ENCODE results near the gene MRPL1. TPM values are rescaled to one million over a fixed set of nuclear protein-coding genes. Genes with fewer than 3 reads are reported as not detected.

The MRPL1 gene
- total and polyA plus RNA-seq, 10 donors = 14.4 to 53.7 (median 26.6) TPM

DNA sequence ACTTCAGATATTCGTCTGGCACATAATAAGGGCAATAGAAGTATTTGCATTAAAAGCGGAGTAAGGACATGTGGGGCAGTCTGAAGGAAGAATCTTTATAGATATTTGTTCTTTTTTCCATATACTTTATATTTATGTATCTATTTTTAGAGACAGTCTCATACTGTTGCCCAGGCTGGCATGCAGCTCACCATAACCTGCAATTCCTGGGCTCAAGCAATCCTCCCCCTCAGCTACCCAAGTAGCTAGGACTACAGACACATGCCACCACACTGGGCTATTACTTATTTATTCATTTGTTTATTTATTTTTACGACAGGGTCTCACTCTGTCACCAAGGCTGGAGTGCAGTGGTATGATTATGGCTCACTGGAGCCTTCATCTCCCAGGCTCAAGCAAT lies 16.7 kb upstream of the MRPL1 start:
- Histone ChIP-seq H3K27ac (no peak overlapping the region), H3K9me3 (no peaks in the 10 kb centered on the region), H3K4me3 (no peak overlapping the region), H3K4me1 (no peaks in the 10 kb centered on the region), H3K27me3 (replicated peaks in 1 of 7) (no peaks in the 10 kb centered on the region), H3K36me3 (no peaks in the 10 kb centered on the region)
- WGBS, 5 donors = 92 to 95% (median 93%) methylated on average over 3 of the region's 3 CpGs
- intact Hi-C loops (cut with DNase I; ENCODE audit: low total_unique reads) = no loop called here
- TF ChIP-seq POLR2AphosphoS5 (IDR thresholded peaks at IDR 0.05) (no peak), POLR2A (IDR thresholded peaks at IDR 0.05) (no peak)
- TF ChIP-seq, protein P1, sequence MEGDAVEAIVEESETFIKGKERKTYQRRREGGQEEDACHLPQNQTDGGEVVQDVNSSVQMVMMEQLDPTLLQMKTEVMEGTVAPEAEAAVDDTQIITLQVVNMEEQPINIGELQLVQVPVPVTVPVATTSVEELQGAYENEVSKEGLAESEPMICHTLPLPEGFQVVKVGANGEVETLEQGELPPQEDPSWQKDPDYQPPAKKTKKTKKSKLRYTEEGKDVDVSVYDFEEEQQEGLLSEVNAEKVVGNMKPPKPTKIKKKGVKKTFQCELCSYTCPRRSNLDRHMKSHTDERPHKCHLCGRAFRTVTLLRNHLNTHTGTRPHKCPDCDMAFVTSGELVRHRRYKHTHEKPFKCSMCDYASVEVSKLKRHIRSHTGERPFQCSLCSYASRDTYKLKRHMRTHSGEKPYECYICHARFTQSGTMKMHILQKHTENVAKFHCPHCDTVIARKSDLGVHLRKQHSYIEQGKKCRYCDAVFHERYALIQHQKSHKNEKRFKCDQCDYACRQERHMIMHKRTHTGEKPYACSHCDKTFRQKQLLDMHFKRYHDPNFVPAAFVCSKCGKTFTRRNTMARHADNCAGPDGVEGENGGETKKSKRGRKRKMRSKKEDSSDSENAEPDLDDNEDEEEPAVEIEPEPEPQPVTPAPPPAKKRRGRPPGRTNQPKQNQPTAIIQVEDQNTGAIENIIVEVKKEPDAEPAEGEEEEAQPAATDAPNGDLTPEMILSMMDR (IDR thresholded peaks at IDR 0.05 in 8 of 11, conservative IDR thresholded peaks at IDR 0.05 in 3 of 11) = no peak
- no peak for DNase-seq

DNA sequence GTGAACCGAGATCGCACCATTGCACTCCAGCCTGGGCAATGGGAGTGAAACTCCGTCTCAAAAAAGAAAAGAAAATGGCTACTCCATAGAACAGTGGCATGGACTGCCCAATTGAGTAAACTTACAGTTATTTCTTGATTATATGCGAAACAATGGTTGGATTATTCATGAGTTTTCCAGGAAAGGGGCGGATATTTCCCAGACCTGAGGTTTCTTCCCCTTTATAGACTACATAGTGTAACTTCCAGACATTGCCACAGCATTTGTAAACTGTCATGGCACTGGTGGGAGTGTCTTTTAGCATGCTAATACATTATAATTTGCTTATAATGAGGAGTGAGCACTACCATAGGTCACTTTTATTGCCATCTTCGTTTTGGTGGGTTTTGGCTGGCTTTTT lies 14.1 kb upstream of the MRPL1 start:
- Histone ChIP-seq H3K27me3 (replicated peaks in 1 of 7) (no peaks in the 10 kb centered on the region), H3K4me3 (no peak overlapping the region), H3K27ac (no peak overlapping the region), H3K36me3 (no peaks in the 10 kb centered on the region), H3K9me3 (no peaks in the 10 kb centered on the region), H3K4me1 (peaks cover 0 to 13% (median 10%) of the 10 kb centered on the region in 6 donors)
- no peak for DNase-seq
- no peak for TF ChIP-seq POLR2AphosphoS5 (IDR thresholded peaks at IDR 0.05)
- TF ChIP-seq, protein P1 (IDR thresholded peaks at IDR 0.05 in 8 of 11, conservative IDR thresholded peaks at IDR 0.05 in 3 of 11) = no peak
- no peak for TF ChIP-seq POLR2A (IDR thresholded peaks at IDR 0.05)
- 89 to 99% (median 96%) methylated on average over 6 of the region's 6 CpGs for WGBS, 5 donors
- intact Hi-C loops (cut with DNase I; ENCODE audit: low total_unique reads) = no loop called here

- peaks cover 0 to 23% (median 19%) of the 10 kb centered on the region in 6 donors for H3K4me1 ChIP-seq
- intact Hi-C loops (cut with DNase I; ENCODE audit: low total_unique reads) = no loop called here
- WGBS, 5 donors = 86 to 94% (median 92%) methylated on average over 12 of the region's 12 CpGs
Measured at GRCh38 chr4:77849278-77849965, 13.2 kb upstream of the MRPL1 start.

DNA sequence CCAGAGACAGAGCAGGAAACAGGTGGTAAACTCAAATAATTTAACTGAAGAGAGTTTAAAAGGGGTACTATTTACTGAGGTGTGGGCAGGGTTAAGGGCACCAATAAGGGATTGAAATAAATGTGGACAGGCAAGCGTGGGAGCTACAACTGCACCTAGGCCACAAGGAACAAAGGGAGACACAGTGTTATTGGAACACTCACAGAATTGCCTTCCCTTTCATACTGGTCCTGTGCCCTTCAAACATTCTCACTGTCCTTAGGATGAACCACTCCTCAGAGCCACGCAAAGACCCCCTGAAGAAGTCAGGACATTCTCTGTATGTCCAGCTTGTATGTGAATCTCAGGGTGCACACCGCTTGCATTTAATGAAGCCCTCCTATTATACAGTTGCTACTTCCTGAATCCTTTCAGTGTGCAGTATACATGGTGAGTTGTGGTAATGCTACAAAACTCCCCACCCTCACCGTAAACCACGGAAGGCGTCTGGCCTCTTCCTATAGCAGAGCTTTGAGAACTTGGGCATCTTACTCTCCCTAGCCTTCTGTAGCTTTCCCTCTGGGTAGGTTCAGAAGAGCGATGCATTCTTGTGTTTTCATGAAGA lies 9.6 kb upstream of the MRPL1 start:
- Histone ChIP-seq H3K9me3 (no peaks in the 10 kb centered on the region), H3K27me3 (replicated peaks in 1 of 7) (no peaks in the 10 kb centered on the region), H3K36me3 (no peaks in the 10 kb centered on the region), H3K4me1 (peaks cover 5 to 58% (median 50%) of the 10 kb centered on the region in 6 donors), H3K4me3 (peak overlapping the region in 2 of 8 donors; percentile 1 to 41), H3K27ac (peak overlapping the region; percentile 67 to 94 (median 84))
- intact Hi-C loops (cut with DNase I; ENCODE audit: low total_unique reads) = no loop called here
- no peak for DNase-seq
- no peak for TF ChIP-seq POLR2A (IDR thresholded peaks at IDR 0.05)
- TF ChIP-seq POLR2AphosphoS5 (IDR thresholded peaks at IDR 0.05) = peak in 1 of 3 donors; percentile 89
- TF ChIP-seq, protein P1 (IDR thresholded peaks at IDR 0.05 in 8 of 11, conservative IDR thresholded peaks at IDR 0.05 in 3 of 11) = peak in 1 of 11 experiments; percentile 12
- 26 to 40% (median 27%) methylated on average over 7 of the region's 7 CpGs for whole genome bisulfite sequencing, 5 donors

More at GRCh38 chr4:77849278-77849965, 13.2 kb upstream of the MRPL1 start:
- DNase-seq = no peak
- Histone ChIP-seq H3K27ac (no peak overlapping the region), H3K4me3 (no peak overlapping the region), H3K36me3 (no peaks in the 10 kb centered on the region), H3K9me3 (no peaks in the 10 kb centered on the region), H3K27me3 (replicated peaks in 1 of 7) (no peaks in the 10 kb centered on the region)
- TF ChIP-seq POLR2A (IDR thresholded peaks at IDR 0.05) (no peak), POLR2AphosphoS5 (IDR thresholded peaks at IDR 0.05) (no peak)
- TF ChIP-seq, protein P1 (IDR thresholded peaks at IDR 0.05 in 8 of 11, conservative IDR thresholded peaks at IDR 0.05 in 3 of 11) = no peak
